Endothelial cell of umbilical vein (primary cell): ENCODE measurements around the gene SPG7.

Experiments
- EZH2 ChIP-seq: IDR thresholded peaks from 2 replicates; pipeline ENCODE4 v1.6.1; 2012; ENCODE audit warnings: borderline replicate concordance, low read depth, mild to moderate bottlenecking, moderate library complexity, low read length, inconsistent platforms; ENCODE audit not compliant: severe bottlenecking
- POLR2AphosphoS5 ChIP-seq: IDR thresholded peaks from 2 replicates; pipeline ENCODE4 v1.6.1; 2012; ENCODE audit warnings: low read depth, mild to moderate bottlenecking, control low read depth, low read length, moderate library complexity; ENCODE audit not compliant: insufficient read depth

GRCh38 chr16:89572485-89573205 is 64.4 kb downstream of the SPG7 start:
- TF ChIP-seq EZH2 (no peak), POLR2AphosphoS5 (no peak)
